Transverse colon (tissue), 4 donors: Measurements from ENCODE around the gene GRIP2. TPM values are rescaled to one million over a fixed set of nuclear protein-coding genes. Genes with fewer than 3 reads are reported as not detected.

Source experiments
- DNase-seq: peaks from one replicate; pipeline ENCODE4 v3.0.0-alpha.2; 2019
- H3K27ac ChIP-seq, 4 donors: fragments of 200-600 bp; sonication (generic); 2 replicates each; pipeline ENCODE4 v1.5.1; 2016 to 2018; ENCODE audit warnings: inconsistent platforms in 4 of 4
- H3K27me3 ChIP-seq: fragments of 200-600 bp; sonication (generic); 2 replicates; pipeline ENCODE4 v1.5.1; 2017; ENCODE audit warnings: inconsistent platforms
- H3K36me3 ChIP-seq, 4 donors: fragments of 200-600 bp; sonication (generic); 2 replicates each; pipeline ENCODE4 v1.5.1; 2017 to 2019; ENCODE audit warnings: inconsistent platforms in 4 of 4
- H3K4me1 ChIP-seq, 4 donors: fragments of 200-600 bp; sonication (generic); 2 replicates each; pipeline ENCODE4 v1.5.1; 2017 to 2020; ENCODE audit warnings: inconsistent platforms in 4 of 4
- H3K4me3 ChIP-seq, 4 donors: fragments of 200-600 bp; sonication (generic); 1 replicate in 1 of 4; 2 replicates in 3 of 4; pipeline versions ENCODE4 v1.5.1 to v1.6.1; 2017 to 2019; ENCODE audit warnings: inconsistent platforms in 4 of 4
- H3K9me3 ChIP-seq, 2 donors: fragments of 200-600 bp; sonication (generic); 2 replicates each; pipeline ENCODE4 v1.5.1; 2017 to 2019; ENCODE audit warnings: inconsistent platforms in 2 of 2
- EP300 ChIP-seq: sonication (generic); formaldehyde crosslinking; IDR thresholded peaks from one replicate; pipeline ENCODE4 v1.6.1; 2017; ENCODE audit warnings: antibody characterized with exemption, low read depth
- POLR2A ChIP-seq: fragments of 450-650 bp; IDR thresholded peaks from one replicate; pipeline ENCODE4 v1.6.1; 2016; ENCODE audit warnings: antibody characterized with exemption, mild to moderate bottlenecking, moderate library complexity
- POLR2AphosphoS5 ChIP-seq, 3 donors: sonication (generic); formaldehyde crosslinking; IDR thresholded peaks; one replicate each; pipeline ENCODE4 v1.6.1; 2016; ENCODE audit warnings: antibody characterized with exemption in 3 of 3
- WGBS, 2 donors: methylation state at CpG; one replicate each; pipeline ENCODE4 v1.1.5; 2018; ENCODE audit warnings: low coverage in 1 of 2; 5-methylcytosine and 5-hydroxymethylcytosine counted together
- in situ Hi-C, 4 donors: fragments of 200-750 bp; cut with MboI; loops; one replicate each; pipeline versions ENCODE4 v1.15.0 to v1.15.1; 2017; ENCODE audit warnings: low sequenced_read_pairs in 3 of 4, low pct_ligation_motif_present in 1 of 4, low pct_unique_long_range_greater_than_20kb in 1 of 4
- intact Hi-C: fragments of 100-400 bp; cut with DNase I; formaldehyde crosslinking; loops from one replicate; pipeline ENCODE4 v1.15.1; 2023; ENCODE audit warnings: low total_unique reads
- total RNA-seq, 4 donors: library from RNA; depleted of rRNA; stranded (reverse); fragments of >200 nt; gene quantifications; one replicate each; pipeline ENCODE4 v1.1.0, GENCODE V29; 2016
- TF ChIP-seq, protein P1 (sequence below), 5 experiments: fragments of 200-600 bp in 3 of 5; fragments of 450-650 bp in 2 of 5; sonication (generic) in 3 of 5; IDR thresholded peaks; 1 replicate in 2 of 5; 2 replicates in 3 of 5; pipeline ENCODE4 v1.5.1; 2016 to 2017; ENCODE audit warnings: antibody characterized with exemption in 5 of 5, inconsistent platforms in 3 of 5, mild to moderate bottlenecking in 2 of 5, moderate library complexity in 1 of 5

Gene GRIP2
- total RNA-seq, 4 donors from 2014 or later, result 0.27 to 0.40 TPM; not detected in 2

DNA sequence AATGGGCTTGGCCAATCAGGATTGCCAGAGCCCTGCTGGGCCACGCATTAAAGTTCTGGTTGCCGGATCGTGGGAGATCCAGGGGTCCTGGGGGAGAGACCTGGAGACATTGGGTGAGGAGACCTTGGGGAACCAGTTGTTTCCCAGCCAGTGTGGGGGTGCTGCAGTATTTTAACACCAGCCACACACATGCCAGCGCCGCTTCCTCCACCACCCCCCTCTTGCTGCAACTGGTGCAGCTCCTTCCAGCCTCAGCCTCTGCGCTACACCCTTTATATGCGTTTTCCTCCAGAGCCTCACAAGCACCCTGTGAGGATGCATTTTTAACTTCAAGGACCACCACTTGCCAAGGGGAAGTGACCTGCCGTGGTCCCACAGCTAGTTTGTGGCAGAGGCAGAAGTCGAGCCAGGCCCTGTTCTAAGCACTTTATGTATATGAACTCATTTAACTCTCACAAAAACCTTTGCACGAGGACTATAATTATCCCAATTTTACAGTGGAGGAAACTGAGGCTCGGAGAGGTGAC lies 29.4 kb upstream of the GRIP2 start:
- Histone ChIP-seq H3K27me3 (no peaks in the 10 kb centered on the region), H3K36me3 (no peaks in the 10 kb centered on the region), H3K9me3 (no peaks in the 10 kb centered on the region), H3K27ac (no peak overlapping the region), H3K4me1 (no peaks in the 10 kb centered on the region), H3K4me3 (no peak overlapping the region)
- DNase-seq, result no peak
- WGBS, 2 donors, result 76 to 84% methylated on average over 3 to 11 of the region's 11 CpGs
- in situ Hi-C loops (no loop called here), intact Hi-C loops (no loop called here)
- TF ChIP-seq, protein P1, sequence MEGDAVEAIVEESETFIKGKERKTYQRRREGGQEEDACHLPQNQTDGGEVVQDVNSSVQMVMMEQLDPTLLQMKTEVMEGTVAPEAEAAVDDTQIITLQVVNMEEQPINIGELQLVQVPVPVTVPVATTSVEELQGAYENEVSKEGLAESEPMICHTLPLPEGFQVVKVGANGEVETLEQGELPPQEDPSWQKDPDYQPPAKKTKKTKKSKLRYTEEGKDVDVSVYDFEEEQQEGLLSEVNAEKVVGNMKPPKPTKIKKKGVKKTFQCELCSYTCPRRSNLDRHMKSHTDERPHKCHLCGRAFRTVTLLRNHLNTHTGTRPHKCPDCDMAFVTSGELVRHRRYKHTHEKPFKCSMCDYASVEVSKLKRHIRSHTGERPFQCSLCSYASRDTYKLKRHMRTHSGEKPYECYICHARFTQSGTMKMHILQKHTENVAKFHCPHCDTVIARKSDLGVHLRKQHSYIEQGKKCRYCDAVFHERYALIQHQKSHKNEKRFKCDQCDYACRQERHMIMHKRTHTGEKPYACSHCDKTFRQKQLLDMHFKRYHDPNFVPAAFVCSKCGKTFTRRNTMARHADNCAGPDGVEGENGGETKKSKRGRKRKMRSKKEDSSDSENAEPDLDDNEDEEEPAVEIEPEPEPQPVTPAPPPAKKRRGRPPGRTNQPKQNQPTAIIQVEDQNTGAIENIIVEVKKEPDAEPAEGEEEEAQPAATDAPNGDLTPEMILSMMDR (IDR thresholded peaks at IDR 0.05), result no peak
- no peak for TF ChIP-seq POLR2AphosphoS5 (IDR thresholded peaks at IDR 0.05)
- no peak for TF ChIP-seq POLR2A
- TF ChIP-seq EP300, result no peak

DNA sequence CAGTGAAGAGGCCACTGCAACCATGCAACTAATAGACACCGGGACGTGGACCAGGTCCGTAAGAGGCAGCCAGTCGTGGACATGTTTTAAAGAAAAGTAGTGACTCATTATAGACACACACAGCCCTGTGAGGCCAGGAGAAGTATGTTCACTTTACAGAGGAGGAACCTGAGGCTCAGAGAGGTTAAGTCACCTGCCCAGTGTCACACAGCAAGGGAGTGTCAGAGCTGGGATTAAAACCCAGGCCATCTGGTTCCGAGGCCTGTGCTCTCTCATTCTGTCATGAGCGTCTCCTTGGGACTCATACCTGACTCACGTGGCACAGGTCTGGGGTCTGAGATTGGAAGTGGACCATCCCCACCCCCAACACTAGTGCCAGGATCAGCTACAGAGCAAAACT lies 28.1 kb upstream of the GRIP2 start:
- in situ Hi-C loops (no loop called here), intact Hi-C loops (no loop called here)
- H3K4me1 ChIP-seq, result no peaks in the 10 kb centered on the region
- DNase-seq, result no peak
- H3K27ac ChIP-seq, result no peak overlapping the region
- no peak overlapping the region for H3K4me3 ChIP-seq
- WGBS, 2 donors, result 91% methylated on average over 7 of the region's 7 CpGs; no CpG with 5 or more reads in 1 of the 2 donors
- H3K36me3 ChIP-seq, result no peaks in the 10 kb centered on the region
- no peaks in the 10 kb centered on the region for H3K9me3 ChIP-seq
- no peaks in the 10 kb centered on the region for H3K27me3 ChIP-seq
- TF ChIP-seq, protein P1 (IDR thresholded peaks at IDR 0.05), result no peak
- TF ChIP-seq POLR2AphosphoS5 (IDR thresholded peaks at IDR 0.05) (no peak), POLR2A (no peak), EP300 (no peak)

DNA sequence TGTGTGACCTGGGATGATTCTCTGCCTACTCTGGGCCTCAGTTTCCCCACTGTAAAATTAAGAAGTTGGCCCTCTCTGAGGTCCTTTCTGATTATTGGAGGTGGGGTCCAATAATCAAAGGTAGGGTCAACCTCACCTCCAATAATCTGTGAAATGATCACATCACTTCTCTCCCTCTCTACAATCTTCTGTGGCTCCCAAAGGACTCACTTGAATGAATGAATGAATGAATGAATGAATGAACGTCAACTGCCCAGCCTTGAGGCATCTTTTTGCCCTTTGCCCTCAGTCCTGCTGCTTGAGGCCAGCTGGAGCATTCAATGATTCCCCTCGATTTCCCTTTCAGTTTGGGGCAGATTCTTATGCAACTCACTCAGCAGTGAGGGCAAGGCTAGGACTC lies 26.7 kb upstream of the GRIP2 start:
- Histone ChIP-seq H3K36me3 (no peaks in the 10 kb centered on the region), H3K27ac (no peak overlapping the region), H3K27me3 (no peaks in the 10 kb centered on the region), H3K4me1 (no peaks in the 10 kb centered on the region), H3K4me3 (no peak overlapping the region), H3K9me3 (no peaks in the 10 kb centered on the region)
- intact Hi-C loops, result no loop called here
- WGBS, 2 donors, result 35% methylated on average over 2 of the region's 2 CpGs; no CpG with 5 or more reads in 1 of the 2 donors
- in situ Hi-C loops, result no loop called here
- TF ChIP-seq POLR2AphosphoS5 (IDR thresholded peaks at IDR 0.05) (no peak), EP300 (no peak), POLR2A (no peak)
- TF ChIP-seq, protein P1 (IDR thresholded peaks at IDR 0.05), result no peak
- DNase-seq, result no peak

DNA sequence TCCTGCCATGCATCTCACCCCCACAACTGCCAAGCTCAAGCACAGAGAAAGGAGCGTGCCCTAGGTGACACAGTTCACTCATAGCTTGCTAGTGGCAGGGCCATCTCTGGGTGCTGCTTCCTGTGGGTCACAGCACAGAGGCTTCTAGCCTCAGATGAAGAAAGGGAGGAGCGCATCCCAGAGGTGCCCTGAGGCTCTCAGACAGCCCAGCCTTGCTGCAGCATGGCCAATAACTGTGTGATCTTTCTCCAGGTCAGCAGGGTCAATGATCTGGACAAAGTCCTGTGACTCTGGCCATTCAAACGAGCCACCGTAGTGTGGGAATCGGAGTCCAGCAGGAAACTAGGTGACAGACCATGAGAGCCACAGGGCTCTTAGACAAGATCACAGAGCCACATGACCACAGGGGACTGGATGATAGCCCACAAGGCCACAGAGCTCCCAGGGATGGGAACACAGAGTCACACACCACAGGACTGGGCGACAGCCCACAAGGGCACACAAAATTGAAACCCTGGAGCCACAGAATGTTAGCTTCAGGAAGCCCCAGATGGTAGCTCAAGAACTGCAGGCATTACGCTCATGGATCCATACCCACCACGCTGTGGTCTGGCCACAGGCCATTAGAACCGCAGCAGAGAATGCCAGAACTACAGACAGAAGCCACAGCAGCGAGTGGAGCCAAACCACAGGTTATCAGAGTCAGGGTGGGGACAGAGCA lies 25.9 kb upstream of the GRIP2 start:
- DNase-seq, result no peak
- H3K27me3 ChIP-seq, result no peaks in the 10 kb centered on the region
- H3K4me3 ChIP-seq, result no peak overlapping the region
- intact Hi-C loops (no loop called here), in situ Hi-C loops (no loop called here)
- TF ChIP-seq POLR2AphosphoS5 (IDR thresholded peaks at IDR 0.05) (no peak), EP300 (no peak), POLR2A (no peak)
- TF ChIP-seq, protein P1 (IDR thresholded peaks at IDR 0.05), result no peak
- 40 to 73% methylated on average over 3 to 10 of the region's 10 CpGs for WGBS, 2 donors
- no peak overlapping the region for H3K27ac ChIP-seq
- H3K9me3 ChIP-seq, result no peaks in the 10 kb centered on the region
- no peaks in the 10 kb centered on the region for H3K36me3 ChIP-seq
- H3K4me1 ChIP-seq, result no peaks in the 10 kb centered on the region
